Rectal smooth muscle tissue (tissue), 1 donor: ENCODE measurements around the gene PIGC.
A peak's percentile ranks its signal among the peaks of the same experiment; 100 is the strongest.

ENCODE experiments used
- H3K27ac ChIP-seq: one replicate; pipeline ENCODE4 v1.7.0; 2013; ENCODE audit warnings: low read depth, low read length, inconsistent platforms
- H3K27me3 ChIP-seq: one replicate; pipeline ENCODE4 v1.7.0; 2013; ENCODE audit warnings: low read length; ENCODE audit not compliant: control insufficient read depth, insufficient read depth
- H3K36me3 ChIP-seq: one replicate; pipeline ENCODE4 v1.7.0; 2013; ENCODE audit warnings: low read length; ENCODE audit not compliant: control insufficient read depth, insufficient read depth
- H3K4me1 ChIP-seq: one replicate; pipeline ENCODE4 v1.7.0; 2013; ENCODE audit warnings: low read length; ENCODE audit not compliant: control insufficient read depth, insufficient read depth
- H3K4me3 ChIP-seq: one replicate; pipeline ENCODE4 v1.7.0; 2013; ENCODE audit warnings: low read length
- H3K9ac ChIP-seq: one replicate; pipeline ENCODE4 v1.7.0; 2013; ENCODE audit warnings: low read length

Gene PIGC

GRCh38 chr1:172420385-172420784 is 23.5 kb downstream of the PIGC start, which contains the start of gene C1orf105:
TSS of gene C1orf105 (plus strand) at chr1:172420685. CDS start at chr1:172420886, 201 bp downstream.
- H3K4me1 ChIP-seq, result no peaks in the 10 kb centered on the region
- H3K36me3 ChIP-seq, result no peaks in the 10 kb centered on the region
- H3K27ac ChIP-seq, result no peak within 1 kb of the TSS
- H3K4me3 ChIP-seq, result no peak within 1 kb of the TSS
- H3K9ac ChIP-seq, result no peak within 1 kb of the TSS
- H3K27me3 ChIP-seq, result no peaks in the 10 kb centered on the region

GRCh38 chr1:172417557-172417956 is 26.3 kb downstream of the PIGC start:
- Histone ChIP-seq H3K36me3 (no peaks in the 10 kb centered on the region), H3K27me3 (no peaks in the 10 kb centered on the region), H3K9ac (no peak overlapping the region), H3K27ac (no peak overlapping the region), H3K4me3 (no peak overlapping the region), H3K4me1 (no peaks in the 10 kb centered on the region)

GRCh38 chr1:172416496-172417035 is 27.3 kb downstream of the PIGC start:
- Histone ChIP-seq H3K4me1 (no peaks in the 10 kb centered on the region), H3K9ac (no peak overlapping the region), H3K36me3 (no peaks in the 10 kb centered on the region), H3K27ac (no peak overlapping the region), H3K27me3 (no peaks in the 10 kb centered on the region), H3K4me3 (no peak overlapping the region)

- no peak overlapping the region for H3K9ac ChIP-seq
Measured at GRCh38 chr1:172414331-172414730, 29.5 kb downstream of the PIGC start.

GRCh38 chr1:172411791-172412338 is 32.0 kb downstream of the PIGC start:
- H3K27me3 ChIP-seq, result no peaks in the 10 kb centered on the region

More at GRCh38 chr1:172414331-172414730, 29.5 kb downstream of the PIGC start:
- Histone ChIP-seq H3K36me3 (no peaks in the 10 kb centered on the region), H3K4me3 (no peak overlapping the region), H3K27ac (no peak overlapping the region), H3K27me3 (no peaks in the 10 kb centered on the region), H3K4me1 (no peaks in the 10 kb centered on the region)

GRCh38 chr1:172410027-172410426 is 33.8 kb downstream of the PIGC start:
- Histone ChIP-seq H3K27ac (no peak overlapping the region), H3K27me3 (no peaks in the 10 kb centered on the region), H3K9ac (no peak overlapping the region), H3K36me3 (no peaks in the 10 kb centered on the region), H3K4me1 (no peaks in the 10 kb centered on the region), H3K4me3 (no peak overlapping the region)

More at GRCh38 chr1:172411791-172412338, 32.0 kb downstream of the PIGC start:
- Histone ChIP-seq H3K4me1 (no peaks in the 10 kb centered on the region), H3K36me3 (no peaks in the 10 kb centered on the region), H3K4me3 (no peak overlapping the region), H3K9ac (no peak overlapping the region), H3K27ac (no peak overlapping the region)

- Histone ChIP-seq H3K36me3 (no peaks in the 10 kb centered on the region), H3K27ac (no peak overlapping the region), H3K4me1 (no peaks in the 10 kb centered on the region), H3K4me3 (no peak overlapping the region), H3K9ac (no peak overlapping the region), H3K27me3 (no peaks in the 10 kb centered on the region)
Measured at GRCh38 chr1:172408958-172409357, 34.9 kb downstream of the PIGC start.

GRCh38 chr1:172406968-172407367 is 36.9 kb downstream of the PIGC start:
- Histone ChIP-seq H3K4me1 (no peaks in the 10 kb centered on the region), H3K27me3 (no peaks in the 10 kb centered on the region), H3K36me3 (no peaks in the 10 kb centered on the region), H3K4me3 (no peak overlapping the region), H3K27ac (no peak overlapping the region), H3K9ac (no peak overlapping the region)

- Histone ChIP-seq H3K4me3 (no peak overlapping the region), H3K27ac (no peak overlapping the region), H3K27me3 (no peaks in the 10 kb centered on the region), H3K36me3 (no peaks in the 10 kb centered on the region), H3K9ac (no peak overlapping the region), H3K4me1 (no peaks in the 10 kb centered on the region)
Measured at GRCh38 chr1:172405912-172406311, 38.0 kb downstream of the PIGC start.

- Histone ChIP-seq H3K4me1 (peaks cover 10% of the 10 kb centered on the region), H3K4me3 (no peak overlapping the region), H3K27me3 (no peaks in the 10 kb centered on the region), H3K27ac (no peak overlapping the region), H3K9ac (no peak overlapping the region), H3K36me3 (no peaks in the 10 kb centered on the region)
Measured at GRCh38 chr1:172404121-172404520, 39.7 kb downstream of the PIGC start.

GRCh38 chr1:172402878-172403569 is 40.8 kb downstream of the PIGC start:
- no peaks in the 10 kb centered on the region for H3K36me3 ChIP-seq
- H3K4me3 ChIP-seq, result no peak overlapping the region
- H3K4me1 ChIP-seq, result peaks cover 19% of the 10 kb centered on the region
- no peak overlapping the region for H3K27ac ChIP-seq
- no peak overlapping the region for H3K9ac ChIP-seq
- H3K27me3 ChIP-seq, result no peaks in the 10 kb centered on the region

GRCh38 chr1:172401892-172402291 is 42.0 kb downstream of the PIGC start:
- no peak overlapping the region for H3K4me3 ChIP-seq
- H3K36me3 ChIP-seq, result no peaks in the 10 kb centered on the region
- H3K27ac ChIP-seq, result no peak overlapping the region
- H3K4me1 ChIP-seq, result peaks cover 28% of the 10 kb centered on the region
- no peaks in the 10 kb centered on the region for H3K27me3 ChIP-seq
- H3K9ac ChIP-seq, result no peak overlapping the region

GRCh38 chr1:172401477-172401876 is 42.4 kb downstream of the PIGC start:
- Histone ChIP-seq H3K27ac (peak overlapping the region; percentile 84), H3K4me1 (peaks cover 30% of the 10 kb centered on the region), H3K9ac (no peak overlapping the region), H3K4me3 (no peak overlapping the region), H3K36me3 (no peaks in the 10 kb centered on the region), H3K27me3 (no peaks in the 10 kb centered on the region)
